Hematopoietic multipotent progenitor cell treated with erythropoietin and hydrocortisone succinate and interleukin-3 and kit ligand, for 15 days (in vitro differentiated cells): ENCODE measurements around the gene CLUH.
"Not testable (repeated sequence)": the region's sequence is repeated elsewhere in the genome, so short reads cannot be mapped to it uniquely, and the experiment has no call there.

Source experiments
- DNase-seq: peaks from one replicate; pipeline ENCODE4 v3.0.0-alpha.2; 2015; ENCODE audit warnings: low spot score

CLUH gene

DNA sequence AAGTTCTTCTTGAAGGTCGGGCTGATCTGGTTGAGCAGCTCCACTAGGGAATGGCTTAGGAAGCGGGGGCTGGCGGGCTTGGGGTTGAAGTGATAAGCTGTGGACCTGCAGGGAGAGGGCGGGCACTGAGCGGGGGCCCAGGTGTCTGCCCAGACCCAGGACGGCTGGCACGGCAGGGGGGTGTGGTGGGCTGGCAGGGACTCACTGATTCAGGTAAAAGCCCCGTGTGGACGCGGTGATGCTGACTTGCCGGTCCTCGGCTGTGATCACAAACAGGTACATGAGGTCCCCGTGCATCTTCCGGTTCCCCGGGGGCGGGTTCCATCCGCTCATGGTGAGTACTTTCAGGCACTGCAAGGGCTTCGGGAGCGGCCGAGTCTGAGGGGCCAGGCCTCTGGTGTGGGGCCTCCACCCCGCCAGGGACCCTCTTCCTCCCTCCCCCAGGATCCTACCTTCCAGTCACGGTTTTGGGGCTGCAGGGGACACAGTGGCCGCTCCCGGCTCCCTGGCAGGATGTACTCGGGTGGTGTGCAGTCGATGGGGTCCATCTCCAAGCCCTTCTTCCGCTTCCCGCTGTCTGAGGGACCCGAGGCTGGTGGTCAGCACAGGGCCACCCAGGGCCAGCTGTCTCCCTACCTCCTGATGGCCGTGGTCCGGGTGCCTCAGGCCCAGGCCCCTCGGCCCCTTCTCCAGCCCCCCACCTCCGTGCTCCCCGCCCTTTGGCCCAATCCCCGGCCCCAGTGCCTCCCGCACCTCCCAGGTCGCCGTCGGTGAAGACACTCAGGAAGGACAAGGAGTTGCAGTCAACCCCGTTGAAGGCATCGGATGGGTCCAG lies 10.2 kb downstream of the CLUH start:
- no peak for DNase-seq

GRCh38 chr17:2700491-2701141 lies 10.9 kb downstream of the CLUH start:
- no peak for DNase-seq

- no peak for DNase-seq
Measured at GRCh38 chr17:2700030-2700490, 11.5 kb downstream of the CLUH start.

- not testable (repeated sequence) for DNase-seq
Measured at GRCh38 chr17:2699216-2699805, 12.3 kb downstream of the CLUH start.

DNA sequence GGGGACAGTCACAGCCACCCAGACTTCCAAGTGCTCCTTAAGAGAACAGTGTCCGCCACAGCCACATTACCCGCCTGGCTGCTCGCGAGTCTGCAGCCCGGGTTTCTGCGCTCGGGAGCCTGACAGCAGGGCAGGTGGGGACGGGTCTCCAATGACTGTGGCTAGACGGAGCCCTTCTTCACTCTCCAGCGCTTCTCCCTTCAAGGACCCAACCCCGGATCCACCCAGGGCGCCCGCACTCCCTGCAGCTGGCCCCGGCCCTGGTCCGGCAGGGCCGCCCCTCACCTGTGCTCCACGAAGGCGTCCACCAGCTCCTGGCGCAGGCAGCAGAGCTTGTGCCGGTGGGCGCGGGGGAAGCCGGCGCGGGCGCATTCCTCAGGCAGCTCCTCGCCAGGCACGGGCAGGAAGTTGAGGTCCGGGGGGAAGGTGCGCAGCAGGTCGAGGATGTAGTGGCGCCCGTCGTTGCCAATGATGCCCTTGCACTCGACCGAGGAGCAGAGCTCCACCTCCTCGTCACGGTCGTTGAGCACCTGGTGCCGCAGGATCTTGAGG lies 13.9 kb downstream of the CLUH start:
- no peak for DNase-seq

GRCh38 chr17:2695961-2696760 lies 15.4 kb downstream of the CLUH start:
- no peak for DNase-seq

GRCh38 chr17:2695243-2695960 lies 16.2 kb downstream of the CLUH start:
- DNase-seq = no peak

GRCh38 chr17:2694381-2695242 lies 17.0 kb downstream of the CLUH start:
- DNase-seq = no peak

GRCh38 chr17:2693561-2694380 lies 17.8 kb downstream of the CLUH start:
- no peak for DNase-seq

DNA sequence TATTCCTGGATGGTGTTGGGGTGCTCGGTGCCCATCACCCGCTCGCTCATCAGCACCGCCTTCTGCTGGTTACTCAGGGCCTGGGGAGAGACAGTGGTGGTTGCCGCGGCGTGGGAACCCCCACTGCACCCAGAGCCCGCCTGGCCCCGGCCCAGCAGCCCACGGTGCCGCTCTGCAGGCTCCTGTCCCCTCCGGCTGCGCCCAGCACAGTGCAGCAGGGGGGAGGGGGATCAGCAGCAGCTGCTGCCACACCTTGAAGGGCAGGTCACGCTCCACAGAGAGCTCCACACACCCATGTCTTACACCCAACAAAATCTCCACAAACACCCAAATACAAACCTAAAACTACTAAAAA lies 18.8 kb downstream of the CLUH start:
- DNase-seq = no peak

GRCh38 chr17:2691965-2692780 lies 19.4 kb downstream of the CLUH start:
- no peak for DNase-seq

DNA sequence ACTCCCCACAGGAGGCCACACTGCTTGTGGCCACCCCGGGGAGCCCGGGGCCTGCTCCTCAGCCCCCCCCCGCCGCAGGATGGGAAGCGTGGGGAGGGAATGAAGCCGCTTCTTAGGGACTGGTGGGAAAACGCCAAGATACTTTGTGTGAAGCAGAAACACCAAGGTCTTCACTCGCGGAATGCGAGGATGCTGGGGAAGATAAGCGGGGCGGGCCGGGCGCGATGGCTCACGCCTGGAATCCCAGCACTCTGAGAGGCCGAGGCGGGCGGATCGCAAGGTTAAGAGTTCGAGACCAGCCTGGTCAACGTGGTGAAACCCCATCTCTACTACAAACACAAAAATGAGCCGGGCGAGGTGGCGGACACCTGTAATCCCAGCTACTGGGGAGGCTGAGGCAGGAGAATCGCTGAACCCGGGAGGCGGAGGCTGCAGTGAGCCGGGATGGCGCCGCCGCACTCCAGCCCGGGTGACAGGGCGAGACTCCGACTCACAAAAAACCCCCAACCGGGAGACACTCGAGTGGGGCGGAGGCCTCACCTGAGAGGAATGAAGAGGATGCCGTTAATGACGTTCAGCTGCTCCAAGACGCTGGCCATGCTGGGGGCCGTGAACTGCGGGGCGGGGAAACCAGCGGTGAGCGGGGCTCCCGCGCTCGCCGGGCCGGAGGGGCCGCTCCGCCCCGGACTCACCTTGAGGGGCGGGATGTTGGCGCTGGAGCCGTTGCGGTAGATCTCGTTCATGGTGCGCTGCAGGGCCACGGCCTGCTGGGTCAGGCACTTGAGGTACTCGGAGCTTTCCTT lies 20.3 kb downstream of the CLUH start:
- DNase-seq = no peak

DNA sequence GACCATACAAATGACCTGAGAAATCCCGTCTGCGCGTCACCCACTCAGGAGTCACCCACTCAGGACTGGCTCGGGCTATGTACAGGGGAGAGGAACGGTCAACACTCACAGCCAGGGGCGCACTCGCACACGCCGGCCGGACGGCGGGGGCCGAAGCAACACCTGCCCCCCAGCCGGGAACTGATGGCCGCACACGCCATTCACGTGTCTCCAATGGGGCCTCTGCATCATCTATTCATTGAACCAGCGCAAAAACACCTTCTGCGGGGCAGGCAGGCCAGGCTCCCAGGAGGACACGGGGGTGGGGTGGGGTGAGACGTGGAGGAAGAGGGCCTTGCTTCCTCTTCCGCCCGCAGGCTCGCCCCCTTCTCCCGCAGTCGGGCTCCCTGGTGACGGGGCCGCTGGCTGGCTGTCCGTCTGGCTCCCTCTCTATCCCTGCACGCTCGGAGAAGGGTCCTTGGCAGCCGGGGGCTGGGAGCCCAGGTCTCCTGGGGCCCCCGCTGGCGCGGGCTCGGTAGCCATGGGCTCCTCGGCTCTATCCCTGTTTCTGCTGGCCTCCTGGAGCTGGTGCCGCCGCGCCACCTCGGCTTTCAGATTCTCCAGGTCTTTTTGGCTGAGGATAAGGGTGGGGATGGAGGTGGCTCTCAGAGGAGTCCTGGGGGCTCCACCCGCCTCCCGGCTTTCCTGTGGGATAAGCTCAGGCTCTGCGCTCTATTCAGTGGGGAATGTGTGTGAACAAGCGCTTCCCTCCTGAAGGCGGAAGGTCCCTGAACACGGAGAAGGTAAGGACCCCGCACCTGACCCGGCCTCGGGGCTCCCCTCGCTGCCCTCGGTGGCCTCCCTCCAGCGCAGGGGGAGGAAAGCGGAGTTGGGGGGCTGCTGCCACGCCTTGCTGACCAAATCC lies 21.1 kb downstream of the CLUH start:
- no peak for DNase-seq

DNA sequence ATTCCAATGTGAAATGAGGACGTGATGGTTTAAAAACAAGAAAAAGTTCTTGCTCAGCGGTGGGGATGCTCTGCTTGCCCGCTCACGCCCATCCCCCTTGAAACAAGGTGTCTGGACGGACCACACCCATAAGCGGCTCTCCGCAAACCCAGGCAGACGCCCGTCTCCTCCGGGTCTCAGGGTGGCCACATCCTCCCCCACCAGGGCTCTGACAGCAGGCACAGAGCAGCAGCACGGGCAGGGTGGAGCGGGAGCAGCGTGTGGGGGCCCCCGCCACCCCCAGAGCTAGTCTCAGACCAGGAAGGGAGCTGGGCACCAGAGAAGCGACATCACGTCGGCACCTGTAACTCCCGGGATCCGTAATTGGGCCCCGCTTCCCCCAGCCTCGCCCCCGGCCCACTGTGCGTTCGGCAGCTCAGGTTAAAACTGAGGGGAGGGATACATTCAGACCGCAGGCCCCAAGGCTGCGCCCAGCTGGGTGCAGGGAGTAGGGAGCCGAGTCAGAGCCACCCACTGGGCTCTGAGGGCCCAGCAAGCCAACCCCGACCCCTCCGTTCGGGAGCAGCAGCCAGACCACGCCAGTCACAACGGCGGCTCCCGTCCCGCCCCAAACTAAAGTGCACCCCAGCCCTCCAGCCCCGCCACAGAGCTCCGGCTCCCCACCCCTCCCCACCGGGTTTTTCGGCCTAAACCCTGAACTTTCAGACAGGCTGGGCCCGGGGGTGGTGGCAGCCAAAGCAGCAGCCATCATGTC lies 22.0 kb downstream of the CLUH start:
- no peak for DNase-seq

DNA sequence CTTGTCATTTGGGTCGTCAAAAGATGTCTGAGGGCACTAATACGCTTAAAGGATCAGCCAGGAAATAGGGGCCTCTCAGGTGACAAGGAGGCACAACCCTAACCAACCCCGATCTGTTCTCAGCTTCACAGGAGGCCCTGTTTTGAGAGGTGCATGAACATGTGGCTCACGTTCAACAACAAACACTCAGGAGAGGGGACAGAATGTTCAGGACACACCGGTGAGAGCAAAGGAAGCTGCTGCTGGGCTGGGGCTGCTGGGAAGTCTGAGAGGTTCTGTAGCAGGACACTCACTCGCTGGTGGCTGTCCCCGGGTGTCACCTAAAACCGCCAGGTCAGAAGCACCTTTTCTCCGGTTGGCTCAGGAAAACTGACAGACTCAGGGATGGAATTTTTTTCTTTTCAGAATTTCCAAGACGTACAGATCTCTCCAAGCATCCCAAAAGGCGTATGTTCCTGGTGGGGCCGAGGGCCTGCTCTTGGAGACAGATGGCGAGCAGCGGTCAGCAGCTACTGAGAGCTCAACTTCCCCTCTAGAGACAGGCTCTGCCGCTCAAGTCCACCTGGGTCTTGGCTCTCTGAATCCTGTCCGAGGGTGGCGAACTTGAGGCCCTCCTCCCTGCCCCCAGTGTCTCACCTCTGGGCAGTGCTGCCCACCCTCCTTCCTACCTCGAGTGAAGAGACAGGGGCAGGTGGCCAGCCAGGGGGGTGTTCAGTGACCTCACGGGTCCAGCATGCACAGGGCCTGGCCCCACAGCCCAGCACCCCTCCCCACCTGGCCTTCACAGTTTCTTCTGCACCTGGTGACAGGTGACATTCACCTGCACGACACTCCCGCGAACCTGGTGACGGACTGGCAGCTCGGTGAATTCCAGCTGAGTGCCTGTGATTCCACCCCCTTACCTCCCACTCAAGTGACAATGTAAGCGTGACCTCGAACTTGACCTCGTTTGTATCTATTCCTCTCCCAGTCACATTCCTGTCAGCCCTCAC lies 22.9 kb downstream of the CLUH start:
- DNase-seq = no peak
